ENCODE results near the gene KDELR1. TPM values are rescaled to one million over a fixed set of nuclear protein-coding genes. Genes with fewer than 3 reads are reported as not detected.

KDELR1 gene
- total and polyA plus RNA-seq, 4 donors = 101 to 156 (median 125) TPM

GRCh38 chr19:48401287-48401686 lies 9.9 kb upstream of the KDELR1 start:
- Histone ChIP-seq H3K27me3 (ENCODE audit: control insufficient read depth in 3 of 3, insufficient read depth in 3 of 3, low read length in 2 of 3) (peaks cover 4 to 19% (median 17%) of the 10 kb centered on the region in 3 donors), H3K9ac (ENCODE audit: insufficient read depth in 1 of 2, low read length in 2 of 2) (no peak overlapping the region), H3K4me1 (ENCODE audit: control insufficient read depth in 5 of 5, insufficient read depth in 5 of 5, low read length in 5 of 5) (peaks cover 0 to 15% (median 0%) of the 10 kb centered on the region in 5 donors), H3K9me3 (ENCODE audit: control insufficient read depth in 4 of 4, insufficient read depth in 3 of 4, low read length in 3 of 4) (peaks cover 0 to 7% (median 0%) of the 10 kb centered on the region in 4 donors), H3K27ac (ENCODE audit: low read depth in 1 of 2, low read length in 1 of 2) (no peak overlapping the region), H3K36me3 (ENCODE audit: control insufficient read depth in 4 of 4, insufficient read depth in 4 of 4, low read length in 4 of 4) (no peaks in the 10 kb centered on the region), H3K4me3 (no peak overlapping the region)
- ATAC-seq (ENCODE audit: insufficient read depth, low FRiP score) (no peak), DNase-seq (no peak)
- 67 to 73% methylated on average over 5 of the region's 5 CpGs for WGBS, 2 donors
- no peak for TF ChIP-seq CTCF (IDR thresholded peaks at IDR 0.05; ENCODE audit: control extremely low read depth, extremely low read depth)

- WGBS, 2 donors = 48 to 57% methylated on average over 14 of the region's 14 CpGs
- no peak overlapping the region for H3K9ac ChIP-seq (ENCODE audit: insufficient read depth in 1 of 2, low read length in 2 of 2)
- H3K27me3 ChIP-seq (ENCODE audit: control insufficient read depth in 3 of 3, insufficient read depth in 3 of 3, low read length in 2 of 3) = peaks cover 0 to 28% (median 26%) of the 10 kb centered on the region in 3 donors
- H3K4me1 ChIP-seq (ENCODE audit: control insufficient read depth in 5 of 5, insufficient read depth in 5 of 5, low read length in 5 of 5) = peaks cover 0 to 15% (median 0%) of the 10 kb centered on the region in 5 donors
- H3K36me3 ChIP-seq (ENCODE audit: control insufficient read depth in 4 of 4, insufficient read depth in 4 of 4, low read length in 4 of 4) = no peaks in the 10 kb centered on the region
- peaks cover 0 to 1% (median 0%) of the 10 kb centered on the region in 4 donors for H3K9me3 ChIP-seq (ENCODE audit: control insufficient read depth in 4 of 4, insufficient read depth in 3 of 4, low read length in 3 of 4)
- no peak for TF ChIP-seq CTCF (IDR thresholded peaks at IDR 0.05; ENCODE audit: control extremely low read depth, extremely low read depth)
- ATAC-seq (ENCODE audit: insufficient read depth, low FRiP score) = no peak
- H3K27ac ChIP-seq (ENCODE audit: low read depth in 1 of 2, low read length in 1 of 2) = no peak overlapping the region
- H3K4me3 ChIP-seq = no peak overlapping the region
- peak in 2 of 3 donors; percentile 35 to 44 for DNase-seq
Observed at GRCh38 chr19:48400018-48400742, 8.8 kb upstream of the KDELR1 start.

GRCh38 chr19:48398375-48399235 lies 7.3 kb upstream of the KDELR1 start:
- peaks cover 0 to 16% (median 6%) of the 10 kb centered on the region in 5 donors for H3K4me1 ChIP-seq (ENCODE audit: control insufficient read depth in 5 of 5, insufficient read depth in 5 of 5, low read length in 5 of 5)
- H3K9ac ChIP-seq (ENCODE audit: insufficient read depth in 1 of 2, low read length in 2 of 2) = no peak overlapping the region
- ATAC-seq (ENCODE audit: insufficient read depth, low FRiP score) (peak; percentile 79), DNase-seq (peak; percentile 48 to 79 (median 78))
- H3K4me3 ChIP-seq = peak overlapping the region; percentile 44
- WGBS, 2 donors = 7% methylated on average over 90 to 104 of the region's 104 CpGs
- H3K36me3 ChIP-seq (ENCODE audit: control insufficient read depth in 4 of 4, insufficient read depth in 4 of 4, low read length in 4 of 4) = no peaks in the 10 kb centered on the region
- no peak for TF ChIP-seq CTCF (IDR thresholded peaks at IDR 0.05; ENCODE audit: control extremely low read depth, extremely low read depth)
- no peak overlapping the region for H3K27ac ChIP-seq (ENCODE audit: low read depth in 1 of 2, low read length in 1 of 2)
- H3K27me3 ChIP-seq (ENCODE audit: control insufficient read depth in 3 of 3, insufficient read depth in 3 of 3, low read length in 2 of 3) = peaks cover 0 to 41% (median 36%) of the 10 kb centered on the region in 3 donors
- peaks cover 0 to 2% (median 0%) of the 10 kb centered on the region in 4 donors for H3K9me3 ChIP-seq (ENCODE audit: control insufficient read depth in 4 of 4, insufficient read depth in 3 of 4, low read length in 3 of 4)
